ENCODE data around the gene CYB561A3.

The CYB561A3 gene

GRCh38 chr11:61327669-61328071, 34.0 kb downstream of the CYB561A3 start:
- Histone ChIP-seq H3K36me3 (ENCODE audit: control insufficient read depth, insufficient read depth, low read length) (peaks cover 62% of the 10 kb centered on the region), H3K27ac (ENCODE audit: insufficient read depth, low read length, poor library complexity, severe bottlenecking) (no peak overlapping the region), H3K4me3 (ENCODE audit: insufficient read depth, low read depth, low read length, poor library complexity, severe bottlenecking) (no peak overlapping the region), H3K4me1 (ENCODE audit: control insufficient read depth, insufficient read depth, low read length, poor library complexity, severe bottlenecking) (peaks cover 17% of the 10 kb centered on the region), H3K27me3 (replicated peaks; ENCODE audit: control insufficient read depth, insufficient read depth, low read length, poor library complexity, severe bottlenecking) (no peaks in the 10 kb centered on the region), H3K9me3 (ENCODE audit: control insufficient read depth, low read length) (no peaks in the 10 kb centered on the region)
- DNase-seq, result no peak

- Histone ChIP-seq H3K4me1 (ENCODE audit: control insufficient read depth, insufficient read depth, low read length, poor library complexity, severe bottlenecking) (no peaks in the 10 kb centered on the region), H3K27me3 (replicated peaks; ENCODE audit: control insufficient read depth, insufficient read depth, low read length, poor library complexity, severe bottlenecking) (no peaks in the 10 kb centered on the region), H3K9me3 (ENCODE audit: control insufficient read depth, low read length) (no peaks in the 10 kb centered on the region), H3K4me3 (ENCODE audit: insufficient read depth, low read depth, low read length, poor library complexity, severe bottlenecking) (no peak overlapping the region), H3K27ac (ENCODE audit: insufficient read depth, low read length, poor library complexity, severe bottlenecking) (no peak overlapping the region), H3K36me3 (ENCODE audit: control insufficient read depth, insufficient read depth, low read length) (peaks cover 80% of the 10 kb centered on the region)
- no peak for DNase-seq
Observed at GRCh38 chr11:61325649-61326414, 35.9 kb downstream of the CYB561A3 start.

- Histone ChIP-seq H3K9me3 (ENCODE audit: control insufficient read depth, low read length) (no peaks in the 10 kb centered on the region), H3K4me1 (ENCODE audit: control insufficient read depth, insufficient read depth, low read length, poor library complexity, severe bottlenecking) (no peaks in the 10 kb centered on the region), H3K4me3 (ENCODE audit: insufficient read depth, low read depth, low read length, poor library complexity, severe bottlenecking) (no peak overlapping the region), H3K27ac (ENCODE audit: insufficient read depth, low read length, poor library complexity, severe bottlenecking) (no peak overlapping the region), H3K27me3 (replicated peaks; ENCODE audit: control insufficient read depth, insufficient read depth, low read length, poor library complexity, severe bottlenecking) (no peaks in the 10 kb centered on the region), H3K36me3 (ENCODE audit: control insufficient read depth, insufficient read depth, low read length) (peaks cover 82% of the 10 kb centered on the region)
- no peak for DNase-seq
Observed at GRCh38 chr11:61315260-61315659, 46.4 kb downstream of the CYB561A3 start.

GRCh38 chr11:61310749-61311148, 50.9 kb downstream of the CYB561A3 start:
- Histone ChIP-seq H3K36me3 (ENCODE audit: control insufficient read depth, insufficient read depth, low read length) (peaks cover 95% of the 10 kb centered on the region), H3K27ac (ENCODE audit: insufficient read depth, low read length, poor library complexity, severe bottlenecking) (no peak overlapping the region), H3K4me1 (ENCODE audit: control insufficient read depth, insufficient read depth, low read length, poor library complexity, severe bottlenecking) (no peaks in the 10 kb centered on the region), H3K4me3 (ENCODE audit: insufficient read depth, low read depth, low read length, poor library complexity, severe bottlenecking) (no peak overlapping the region), H3K9me3 (ENCODE audit: control insufficient read depth, low read length) (no peaks in the 10 kb centered on the region), H3K27me3 (replicated peaks; ENCODE audit: control insufficient read depth, insufficient read depth, low read length, poor library complexity, severe bottlenecking) (no peaks in the 10 kb centered on the region)
- DNase-seq, result no peak

GRCh38 chr11:61309739-61310138, 51.9 kb downstream of the CYB561A3 start:
- H3K27ac ChIP-seq (ENCODE audit: insufficient read depth, low read length, poor library complexity, severe bottlenecking), result no peak overlapping the region
- DNase-seq, result no peak
- H3K27me3 ChIP-seq (replicated peaks; ENCODE audit: control insufficient read depth, insufficient read depth, low read length, poor library complexity, severe bottlenecking), result no peaks in the 10 kb centered on the region
- peaks cover 89% of the 10 kb centered on the region for H3K36me3 ChIP-seq (ENCODE audit: control insufficient read depth, insufficient read depth, low read length)
- no peak overlapping the region for H3K4me3 ChIP-seq (ENCODE audit: insufficient read depth, low read depth, low read length, poor library complexity, severe bottlenecking)
- H3K9me3 ChIP-seq (ENCODE audit: control insufficient read depth, low read length), result no peaks in the 10 kb centered on the region
- H3K4me1 ChIP-seq (ENCODE audit: control insufficient read depth, insufficient read depth, low read length, poor library complexity, severe bottlenecking), result no peaks in the 10 kb centered on the region

GRCh38 chr11:61309141-61309540, 52.5 kb downstream of the CYB561A3 start:
- no peaks in the 10 kb centered on the region for H3K4me1 ChIP-seq (ENCODE audit: control insufficient read depth, insufficient read depth, low read length, poor library complexity, severe bottlenecking)

GRCh38 chr11:61307354-61307753, 54.3 kb downstream of the CYB561A3 start:
- Histone ChIP-seq H3K36me3 (ENCODE audit: control insufficient read depth, insufficient read depth, low read length) (peaks cover 88% of the 10 kb centered on the region), H3K27ac (ENCODE audit: insufficient read depth, low read length, poor library complexity, severe bottlenecking) (no peak overlapping the region), H3K27me3 (replicated peaks; ENCODE audit: control insufficient read depth, insufficient read depth, low read length, poor library complexity, severe bottlenecking) (no peaks in the 10 kb centered on the region), H3K4me1 (ENCODE audit: control insufficient read depth, insufficient read depth, low read length, poor library complexity, severe bottlenecking) (no peaks in the 10 kb centered on the region), H3K4me3 (ENCODE audit: insufficient read depth, low read depth, low read length, poor library complexity, severe bottlenecking) (no peak overlapping the region), H3K9me3 (ENCODE audit: control insufficient read depth, low read length) (no peaks in the 10 kb centered on the region)
- DNase-seq, result no peak

More at GRCh38 chr11:61309141-61309540, 52.5 kb downstream of the CYB561A3 start:
- Histone ChIP-seq H3K27ac (ENCODE audit: insufficient read depth, low read length, poor library complexity, severe bottlenecking) (no peak overlapping the region), H3K9me3 (ENCODE audit: control insufficient read depth, low read length) (no peaks in the 10 kb centered on the region), H3K4me3 (ENCODE audit: insufficient read depth, low read depth, low read length, poor library complexity, severe bottlenecking) (no peak overlapping the region), H3K36me3 (ENCODE audit: control insufficient read depth, insufficient read depth, low read length) (peaks cover 86% of the 10 kb centered on the region), H3K27me3 (replicated peaks; ENCODE audit: control insufficient read depth, insufficient read depth, low read length, poor library complexity, severe bottlenecking) (no peaks in the 10 kb centered on the region)
- no peak for DNase-seq

- Histone ChIP-seq H3K4me3 (ENCODE audit: insufficient read depth, low read depth, low read length, poor library complexity, severe bottlenecking) (no peak overlapping the region), H3K27me3 (replicated peaks; ENCODE audit: control insufficient read depth, insufficient read depth, low read length, poor library complexity, severe bottlenecking) (no peaks in the 10 kb centered on the region), H3K9me3 (ENCODE audit: control insufficient read depth, low read length) (no peaks in the 10 kb centered on the region), H3K4me1 (ENCODE audit: control insufficient read depth, insufficient read depth, low read length, poor library complexity, severe bottlenecking) (no peaks in the 10 kb centered on the region), H3K27ac (ENCODE audit: insufficient read depth, low read length, poor library complexity, severe bottlenecking) (no peak overlapping the region), H3K36me3 (ENCODE audit: control insufficient read depth, insufficient read depth, low read length) (peaks cover 88% of the 10 kb centered on the region)
- no peak for DNase-seq
Observed at GRCh38 chr11:61306221-61306620, 55.5 kb downstream of the CYB561A3 start.

GRCh38 chr11:61305417-61305816, 56.3 kb downstream of the CYB561A3 start:
- no peak for DNase-seq

GRCh38 chr11:61303725-61304124, 58.0 kb downstream of the CYB561A3 start:
- Histone ChIP-seq H3K27me3 (replicated peaks; ENCODE audit: control insufficient read depth, insufficient read depth, low read length, poor library complexity, severe bottlenecking) (no peaks in the 10 kb centered on the region), H3K9me3 (ENCODE audit: control insufficient read depth, low read length) (no peaks in the 10 kb centered on the region), H3K36me3 (ENCODE audit: control insufficient read depth, insufficient read depth, low read length) (peaks cover 79% of the 10 kb centered on the region), H3K27ac (ENCODE audit: insufficient read depth, low read length, poor library complexity, severe bottlenecking) (no peak overlapping the region), H3K4me1 (ENCODE audit: control insufficient read depth, insufficient read depth, low read length, poor library complexity, severe bottlenecking) (no peaks in the 10 kb centered on the region), H3K4me3 (ENCODE audit: insufficient read depth, low read depth, low read length, poor library complexity, severe bottlenecking) (no peak overlapping the region)
- DNase-seq, result no peak

More at GRCh38 chr11:61305417-61305816, 56.3 kb downstream of the CYB561A3 start:
- no peaks in the 10 kb centered on the region for H3K9me3 ChIP-seq (ENCODE audit: control insufficient read depth, low read length)
- H3K27ac ChIP-seq (ENCODE audit: insufficient read depth, low read length, poor library complexity, severe bottlenecking), result no peak overlapping the region
- H3K27me3 ChIP-seq (replicated peaks; ENCODE audit: control insufficient read depth, insufficient read depth, low read length, poor library complexity, severe bottlenecking), result no peaks in the 10 kb centered on the region
- H3K4me3 ChIP-seq (ENCODE audit: insufficient read depth, low read depth, low read length, poor library complexity, severe bottlenecking), result no peak overlapping the region
- peaks cover 88% of the 10 kb centered on the region for H3K36me3 ChIP-seq (ENCODE audit: control insufficient read depth, insufficient read depth, low read length)
- no peaks in the 10 kb centered on the region for H3K4me1 ChIP-seq (ENCODE audit: control insufficient read depth, insufficient read depth, low read length, poor library complexity, severe bottlenecking)

Data from effector memory CD4-positive, alpha-beta T cell (primary cell).